ENCODE data around the gene DNPH1. TPM values are rescaled to one million over a fixed set of nuclear protein-coding genes. Genes with fewer than 3 reads are reported as not detected.

The DNPH1 gene
- total RNA-seq, 3 donors from 2014 or later = 42.7 to 69.0 (median 45.7) TPM

DNA sequence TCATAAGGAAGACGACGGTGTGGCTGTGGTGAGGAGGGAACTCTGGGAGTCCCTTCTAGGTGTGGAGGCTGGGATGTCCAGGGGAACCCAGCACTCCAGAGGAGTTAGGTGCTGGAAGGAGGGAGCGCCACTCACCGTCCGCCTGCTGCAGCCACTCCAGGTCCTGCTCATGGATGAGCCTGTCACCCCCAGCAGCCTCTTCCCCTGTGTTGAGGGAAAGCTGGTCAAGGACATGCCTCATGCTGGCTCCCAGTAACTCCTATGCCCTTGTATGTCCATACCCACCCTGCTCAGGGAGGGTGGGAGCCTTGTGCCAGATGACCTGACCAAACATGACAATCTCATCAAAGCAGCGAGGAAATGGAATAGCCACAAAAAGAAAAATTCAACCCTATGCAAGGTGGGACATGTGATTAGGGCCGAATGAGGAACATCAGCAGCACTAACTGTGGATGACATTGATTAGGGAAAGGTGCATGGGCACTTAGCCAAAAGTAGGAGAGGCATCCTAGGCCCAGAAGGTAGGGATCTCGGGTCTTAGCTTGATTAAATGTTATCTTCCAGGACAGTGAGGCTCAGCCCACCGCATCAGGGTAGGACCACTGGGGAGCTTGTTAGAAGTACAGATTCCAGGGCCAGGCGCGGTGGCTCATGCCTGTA lies 3.0 kb downstream of the DNPH1 start:
- intact Hi-C loops (cut with DNase I, micrococcal nuclease) = no loop called here
- Histone ChIP-seq H3K9me3 (no peaks in the 10 kb centered on the region), H3K4me3 (no peak overlapping the region), H3K36me3 (ENCODE audit: low read depth) (no peaks in the 10 kb centered on the region), H3K4me1 (ENCODE audit: low read depth) (peaks cover 4% of the 10 kb centered on the region)
- ATAC-seq = no peak
- DNase-seq = no peak
- TF ChIP-seq, protein P1, sequence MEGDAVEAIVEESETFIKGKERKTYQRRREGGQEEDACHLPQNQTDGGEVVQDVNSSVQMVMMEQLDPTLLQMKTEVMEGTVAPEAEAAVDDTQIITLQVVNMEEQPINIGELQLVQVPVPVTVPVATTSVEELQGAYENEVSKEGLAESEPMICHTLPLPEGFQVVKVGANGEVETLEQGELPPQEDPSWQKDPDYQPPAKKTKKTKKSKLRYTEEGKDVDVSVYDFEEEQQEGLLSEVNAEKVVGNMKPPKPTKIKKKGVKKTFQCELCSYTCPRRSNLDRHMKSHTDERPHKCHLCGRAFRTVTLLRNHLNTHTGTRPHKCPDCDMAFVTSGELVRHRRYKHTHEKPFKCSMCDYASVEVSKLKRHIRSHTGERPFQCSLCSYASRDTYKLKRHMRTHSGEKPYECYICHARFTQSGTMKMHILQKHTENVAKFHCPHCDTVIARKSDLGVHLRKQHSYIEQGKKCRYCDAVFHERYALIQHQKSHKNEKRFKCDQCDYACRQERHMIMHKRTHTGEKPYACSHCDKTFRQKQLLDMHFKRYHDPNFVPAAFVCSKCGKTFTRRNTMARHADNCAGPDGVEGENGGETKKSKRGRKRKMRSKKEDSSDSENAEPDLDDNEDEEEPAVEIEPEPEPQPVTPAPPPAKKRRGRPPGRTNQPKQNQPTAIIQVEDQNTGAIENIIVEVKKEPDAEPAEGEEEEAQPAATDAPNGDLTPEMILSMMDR (IDR thresholded peaks at IDR 0.05) = no peak

DNA sequence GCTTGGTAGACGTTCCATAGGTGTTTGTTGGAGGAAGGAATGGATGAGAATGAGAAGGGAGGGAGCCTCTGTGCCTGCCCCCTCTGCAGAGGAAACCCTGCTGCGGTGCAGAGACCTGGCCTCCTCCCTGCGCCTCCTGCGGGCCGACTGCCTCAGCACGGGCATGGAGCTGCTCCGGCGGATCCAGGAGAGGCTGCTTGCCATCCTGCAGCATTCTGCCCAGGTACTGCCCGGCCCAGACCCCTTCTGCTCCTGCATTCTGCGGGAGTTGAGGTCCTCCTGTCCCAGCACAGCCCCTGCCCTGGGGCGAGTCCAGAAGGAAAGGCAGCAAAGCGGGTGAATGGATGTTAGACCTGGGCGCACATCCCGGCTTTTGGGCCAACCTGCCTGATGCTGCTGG lies 6.1 kb downstream of the DNPH1 start:
- ATAC-seq = no peak
- intact Hi-C loops (cut with DNase I, micrococcal nuclease) = no loop called here

DNA sequence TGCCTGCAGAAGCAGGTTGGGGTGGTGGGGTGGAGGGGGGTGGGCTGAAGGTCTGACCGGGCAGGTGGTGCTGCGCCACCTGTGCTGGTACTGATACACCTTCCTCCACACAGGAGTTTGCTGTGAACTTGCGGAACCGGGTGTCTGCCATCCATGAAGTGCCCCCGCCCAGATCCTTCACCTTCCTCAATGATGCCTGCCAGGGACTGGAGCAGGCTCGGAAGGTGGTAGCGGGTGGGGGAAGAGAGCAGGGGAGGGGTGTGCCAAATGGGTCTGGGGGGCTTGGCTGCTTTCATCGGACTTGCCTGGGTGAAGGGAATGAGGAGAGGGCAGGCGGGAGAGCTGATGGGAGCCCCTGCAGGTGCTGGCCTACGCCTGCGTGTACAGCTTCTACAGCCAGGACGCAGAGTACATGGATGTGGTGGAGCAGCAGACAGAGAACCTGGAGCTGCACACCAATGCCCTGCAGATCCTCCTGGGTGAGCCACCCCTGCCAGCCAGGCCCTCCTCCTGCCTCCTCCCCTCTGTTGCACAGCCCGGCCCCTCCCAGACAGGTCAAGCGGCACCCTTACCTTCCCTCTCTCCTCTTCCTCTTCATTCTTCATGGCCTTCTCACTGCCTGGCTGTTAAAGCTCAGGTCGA lies 6.7 kb downstream of the DNPH1 start:
- ATAC-seq (peak; percentile 5), DNase-seq (no peak)
- TF ChIP-seq, protein P1 (IDR thresholded peaks at IDR 0.05) = no peak
- H3K9me3 ChIP-seq = no peaks in the 10 kb centered on the region
- H3K36me3 ChIP-seq (ENCODE audit: low read depth) = no peaks in the 10 kb centered on the region
- H3K4me1 ChIP-seq (ENCODE audit: low read depth) = peaks cover 2% of the 10 kb centered on the region
- intact Hi-C loops (cut with DNase I, micrococcal nuclease) = no loop called here
- no peak overlapping the region for H3K4me3 ChIP-seq

More for the DNA sequence above, 6.1 kb downstream of the DNPH1 start:
- Histone ChIP-seq H3K4me3 (no peak overlapping the region), H3K9me3 (no peaks in the 10 kb centered on the region), H3K4me1 (ENCODE audit: low read depth) (peaks cover 2% of the 10 kb centered on the region), H3K36me3 (ENCODE audit: low read depth) (no peaks in the 10 kb centered on the region)
- TF ChIP-seq, protein P1 (IDR thresholded peaks at IDR 0.05) = no peak
- DNase-seq = no peak

DNA sequence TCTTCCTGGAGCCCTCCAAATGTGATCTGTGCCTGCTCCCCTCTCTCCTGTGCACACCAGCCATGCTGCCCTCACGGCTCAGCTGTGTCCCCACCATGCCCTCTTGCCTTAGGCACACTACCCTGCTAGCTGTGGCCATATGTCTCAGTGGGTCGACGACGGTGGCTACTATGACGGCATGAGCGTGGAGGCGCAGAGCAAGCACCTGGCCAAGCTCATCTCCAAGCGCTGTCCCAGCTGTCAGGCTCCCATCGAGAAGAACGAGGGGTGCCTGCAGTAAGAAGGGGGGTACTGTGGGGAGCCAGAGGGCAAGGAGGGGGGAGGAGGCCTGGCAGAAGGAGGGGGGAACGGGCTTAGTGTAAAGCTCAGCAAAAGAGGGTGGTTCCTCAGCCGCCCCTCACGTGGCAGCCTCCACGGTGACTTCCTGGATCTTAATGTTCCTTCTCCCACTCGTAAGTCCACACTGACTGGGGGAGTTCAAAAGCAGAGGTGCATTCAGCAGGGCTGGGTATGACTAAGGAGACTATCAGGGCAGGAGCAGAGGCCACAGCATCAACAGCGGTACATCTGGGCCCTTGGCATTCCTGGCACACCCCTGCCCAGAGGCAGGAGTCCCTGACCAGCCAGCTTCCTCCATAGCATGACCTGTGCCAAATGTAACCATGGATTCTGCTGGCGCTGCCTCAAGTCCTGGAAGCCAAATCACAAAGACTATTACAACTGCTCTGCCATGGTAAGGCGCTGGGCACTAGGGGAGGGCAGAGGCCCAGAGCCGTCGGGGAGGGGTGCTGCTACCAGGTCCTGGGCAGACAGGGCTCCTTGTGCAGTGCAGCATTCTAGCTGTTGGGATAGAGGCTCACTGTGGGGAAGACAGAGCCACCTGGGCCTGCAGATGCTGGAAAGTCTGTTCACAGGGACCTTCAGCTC lies 8.0 kb downstream of the DNPH1 start:
- DNase-seq (no peak), ATAC-seq (no peak)
- TF ChIP-seq, protein P1 (IDR thresholded peaks at IDR 0.05) = no peak
- intact Hi-C loops (cut with DNase I, micrococcal nuclease) = no loop called here
- no peaks in the 10 kb centered on the region for H3K9me3 ChIP-seq
- no peaks in the 10 kb centered on the region for H3K36me3 ChIP-seq (ENCODE audit: low read depth)
- H3K4me1 ChIP-seq (ENCODE audit: low read depth) = peaks cover 2% of the 10 kb centered on the region
- no peak overlapping the region for H3K4me3 ChIP-seq

DNA sequence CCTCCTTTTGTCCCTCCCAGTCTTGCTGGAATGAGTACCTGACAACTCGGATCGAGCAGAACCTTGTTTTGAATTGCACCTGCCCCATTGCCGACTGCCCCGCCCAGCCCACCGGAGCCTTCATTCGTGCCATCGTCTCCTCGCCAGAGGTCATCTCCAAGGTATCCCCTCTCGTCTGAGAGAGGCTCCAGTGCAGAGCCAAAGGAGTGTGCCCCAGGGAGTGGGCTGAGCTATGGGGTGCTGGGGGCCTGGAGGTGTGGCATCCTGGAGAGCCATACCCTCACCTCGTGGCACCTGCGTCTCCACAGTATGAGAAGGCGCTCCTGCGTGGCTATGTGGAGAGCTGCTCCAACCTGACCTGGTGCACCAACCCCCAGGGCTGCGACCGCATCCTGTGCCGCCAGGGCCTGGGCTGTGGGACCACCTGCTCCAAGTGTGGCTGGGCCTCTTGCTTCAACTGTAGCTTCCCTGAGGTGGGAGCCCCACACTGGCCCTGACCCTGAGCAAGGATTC lies 8.8 kb downstream of the DNPH1 start:
- DNase-seq (no peak), ATAC-seq (no peak)
- intact Hi-C loops (cut with DNase I, micrococcal nuclease) = no loop called here

More for the DNA sequence above, 8.8 kb downstream of the DNPH1 start:
- Histone ChIP-seq H3K4me1 (ENCODE audit: low read depth) (peaks cover 2% of the 10 kb centered on the region), H3K36me3 (ENCODE audit: low read depth) (no peaks in the 10 kb centered on the region), H3K4me3 (no peak overlapping the region), H3K9me3 (no peaks in the 10 kb centered on the region)
- TF ChIP-seq, protein P1 (IDR thresholded peaks at IDR 0.05) = no peak
